ENCODE measurements around the gene COL28A1. TPM values are rescaled to one million over a fixed set of nuclear protein-coding genes. Genes with fewer than 3 reads are reported as not detected.

The COL28A1 gene
- total and polyA plus RNA-seq, 2 of the 13 experiments (the other 11 are each of a cell fraction or from before 2014, with no cell fraction given) = 0.07 to 0.15 TPM

DNA sequence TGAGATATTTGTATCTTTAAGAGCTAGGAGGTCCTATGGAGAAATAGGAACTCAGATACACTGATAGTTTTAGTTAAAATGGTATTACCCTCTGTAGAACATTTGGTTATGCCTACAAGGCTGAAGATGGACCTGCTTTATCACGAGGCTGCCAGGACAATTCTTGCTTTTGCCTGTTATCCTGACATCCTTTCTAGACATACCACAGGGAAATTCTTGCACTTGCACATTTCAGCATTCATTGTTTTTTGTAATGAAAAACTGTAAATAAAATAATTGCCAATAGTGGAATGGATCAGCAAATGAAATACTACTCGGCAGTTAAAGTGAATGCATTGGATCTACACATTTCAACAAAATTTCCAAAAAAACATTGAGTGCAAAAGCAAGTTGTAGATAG is 9.7 kb downstream of the COL28A1 start (continued):
- TF ChIP-seq ZNF292 (CRISPR knock-in tag; IDR thresholded peaks at IDR 0.05; ENCODE audit: borderline replicate concordance, low read depth) = no peak
- TF ChIP-seq RORA (CRISPR knock-in tag; IDR thresholded peaks at IDR 0.05) = no peak
- TF ChIP-seq, protein P1, sequence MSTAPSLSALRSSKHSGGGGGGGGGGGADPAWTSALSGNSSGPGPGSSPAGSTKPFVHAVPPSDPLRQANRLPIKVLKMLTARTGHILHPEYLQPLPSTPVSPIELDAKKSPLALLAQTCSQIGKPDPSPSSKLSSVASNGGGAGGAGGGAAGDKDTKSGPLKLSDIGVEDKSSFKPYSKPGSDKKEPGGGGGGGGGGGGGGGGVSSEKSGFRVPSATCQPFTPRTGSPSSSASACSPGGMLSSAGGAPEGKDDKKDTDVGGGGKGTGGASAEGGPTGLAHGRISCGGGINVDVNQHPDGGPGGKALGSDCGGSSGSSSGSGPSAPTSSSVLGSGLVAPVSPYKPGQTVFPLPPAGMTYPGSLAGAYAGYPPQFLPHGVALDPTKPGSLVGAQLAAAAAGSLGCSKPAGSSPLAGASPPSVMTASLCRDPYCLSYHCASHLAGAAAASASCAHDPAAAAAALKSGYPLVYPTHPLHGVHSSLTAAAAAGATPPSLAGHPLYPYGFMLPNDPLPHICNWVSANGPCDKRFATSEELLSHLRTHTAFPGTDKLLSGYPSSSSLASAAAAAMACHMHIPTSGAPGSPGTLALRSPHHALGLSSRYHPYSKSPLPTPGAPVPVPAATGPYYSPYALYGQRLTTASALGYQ (CRISPR knock-in tag; IDR thresholded peaks at IDR 0.05) = no peak
- no peak for TF ChIP-seq SP4 (CRISPR knock-in tag; IDR thresholded peaks at IDR 0.05)
- no peak for TF ChIP-seq PTBP1 (IDR thresholded peaks at IDR 0.05; ENCODE audit: low read depth, low read length, poor library complexity, severe bottlenecking)
- TF ChIP-seq MYC (CRISPR knock-in tag; IDR thresholded peaks at IDR 0.05; ENCODE audit: borderline replicate concordance) = no peak
- TF ChIP-seq, protein P2, sequence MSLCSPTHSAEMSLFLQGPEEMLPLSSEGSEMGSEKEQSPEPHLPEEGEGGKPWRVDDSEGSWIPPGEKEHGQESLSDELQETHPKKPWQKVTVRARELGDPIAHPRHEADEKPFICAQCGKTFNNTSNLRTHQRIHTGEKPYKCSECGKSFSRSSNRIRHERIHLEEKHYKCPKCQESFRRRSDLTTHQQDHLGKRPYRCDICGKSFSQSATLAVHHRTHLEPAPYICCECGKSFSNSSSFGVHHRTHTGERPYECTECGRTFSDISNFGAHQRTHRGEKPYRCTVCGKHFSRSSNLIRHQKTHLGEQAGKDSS (CRISPR knock-in tag; IDR thresholded peaks at IDR 0.05; ENCODE audit: borderline replicate concordance, low read depth) = no peak
- no peak for TF ChIP-seq NR2F2 (IDR thresholded peaks at IDR 0.05; ENCODE audit: borderline replicate concordance, low read depth)
- TF ChIP-seq, protein P3, sequence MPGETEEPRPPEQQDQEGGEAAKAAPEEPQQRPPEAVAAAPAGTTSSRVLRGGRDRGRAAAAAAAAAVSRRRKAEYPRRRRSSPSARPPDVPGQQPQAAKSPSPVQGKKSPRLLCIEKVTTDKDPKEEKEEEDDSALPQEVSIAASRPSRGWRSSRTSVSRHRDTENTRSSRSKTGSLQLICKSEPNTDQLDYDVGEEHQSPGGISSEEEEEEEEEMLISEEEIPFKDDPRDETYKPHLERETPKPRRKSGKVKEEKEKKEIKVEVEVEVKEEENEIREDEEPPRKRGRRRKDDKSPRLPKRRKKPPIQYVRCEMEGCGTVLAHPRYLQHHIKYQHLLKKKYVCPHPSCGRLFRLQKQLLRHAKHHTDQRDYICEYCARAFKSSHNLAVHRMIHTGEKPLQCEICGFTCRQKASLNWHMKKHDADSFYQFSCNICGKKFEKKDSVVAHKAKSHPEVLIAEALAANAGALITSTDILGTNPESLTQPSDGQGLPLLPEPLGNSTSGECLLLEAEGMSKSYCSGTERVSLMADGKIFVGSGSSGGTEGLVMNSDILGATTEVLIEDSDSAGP (CRISPR knock-in tag; IDR thresholded peaks at IDR 0.05; ENCODE audit: borderline replicate concordance) = no peak

Data from HepG2 (cell line).